ENCODE measurements around the gene NOX3.

NOX3 gene

GRCh38 chr6:155419161-155419560 lies 36.5 kb downstream of the NOX3 start:
- no peak overlapping the region for H3K4me3 ChIP-seq (ENCODE audit: low read length)
- no peak for TF ChIP-seq CTCF (IDR thresholded peaks at IDR 0.05; ENCODE audit: insufficient read depth, low read depth, low read length, missing control alignments)
- peak; percentile 32 for DNase-seq (ENCODE audit: low read depth)

GRCh38 chr6:155418017-155418761 lies 37.5 kb downstream of the NOX3 start:
- H3K4me3 ChIP-seq (ENCODE audit: low read length) = no peak overlapping the region
- DNase-seq (ENCODE audit: low read depth) = peak; percentile 83
- no peak for TF ChIP-seq CTCF (IDR thresholded peaks at IDR 0.05; ENCODE audit: insufficient read depth, low read depth, low read length, missing control alignments)

- no peak for DNase-seq (ENCODE audit: low read depth)
- TF ChIP-seq CTCF (IDR thresholded peaks at IDR 0.05; ENCODE audit: insufficient read depth, low read depth, low read length, missing control alignments) = no peak
- H3K4me3 ChIP-seq (ENCODE audit: low read length) = no peak overlapping the region
These were observed 38.2 kb downstream of the NOX3 start for GRCh38 chr6:155417454-155417853.

GRCh38 chr6:155415953-155416352 lies 39.7 kb downstream of the NOX3 start:
- H3K4me3 ChIP-seq (ENCODE audit: low read length) = no peak overlapping the region
- TF ChIP-seq CTCF (IDR thresholded peaks at IDR 0.05; ENCODE audit: insufficient read depth, low read depth, low read length, missing control alignments) = no peak
- no peak for DNase-seq (ENCODE audit: low read depth)

- DNase-seq (ENCODE audit: low read depth) = no peak
- no peak overlapping the region for H3K4me3 ChIP-seq (ENCODE audit: low read length)
- no peak for TF ChIP-seq CTCF (IDR thresholded peaks at IDR 0.05; ENCODE audit: insufficient read depth, low read depth, low read length, missing control alignments)
These were observed 41.6 kb downstream of the NOX3 start for GRCh38 chr6:155414049-155414448.

GRCh38 chr6:155412335-155412734 lies 43.3 kb downstream of the NOX3 start:
- TF ChIP-seq CTCF (IDR thresholded peaks at IDR 0.05; ENCODE audit: insufficient read depth, low read depth, low read length, missing control alignments) = no peak
- H3K4me3 ChIP-seq (ENCODE audit: low read length) = no peak overlapping the region
- DNase-seq (ENCODE audit: low read depth) = peak; percentile 10
